AG10803 (cell line): ENCODE results near the gene P2RY8.
"Not testable (repeated sequence)": the region's sequence is repeated elsewhere in the genome, so short reads cannot be mapped to it uniquely, and the experiment has no call there.

ENCODE experiments used
- DNase-seq: peaks from one replicate; pipeline ENCODE4 v3.0.0; 2010; ENCODE audit warnings: low read depth
- H3K4me3 ChIP-seq: 2 replicates; pipeline ENCODE4 v1.5.1; 2011; ENCODE audit warnings: mild to moderate bottlenecking, low read length, control low read depth
- CTCF ChIP-seq: conservative IDR thresholded peaks from 2 replicates; pipeline ENCODE4 v1.5.1; 2011; ENCODE audit warnings: mild to moderate bottlenecking, low read length, control low read depth, inconsistent platforms

The P2RY8 gene

GRCh38 chrX:1576201-1576992 lies 39.4 kb upstream of the P2RY8 start:
- TF ChIP-seq CTCF = no peak

GRCh38 chrX:1574181-1574580 lies 37.2 kb upstream of the P2RY8 start:
- H3K4me3 ChIP-seq, DNase-seq: not testable (repeated sequence)

More at GRCh38 chrX:1576201-1576992, 39.4 kb upstream of the P2RY8 start:
- no peak for DNase-seq
- H3K4me3 ChIP-seq = no peak overlapping the region

GRCh38 chrX:1564750-1565683 lies 28.0 kb upstream of the P2RY8 start:
- no peak overlapping the region for H3K4me3 ChIP-seq
- TF ChIP-seq CTCF = no peak
- no peak for DNase-seq

- H3K4me3 ChIP-seq, DNase-seq: not testable (repeated sequence)
These were observed 27.1 kb upstream of the P2RY8 start for GRCh38 chrX:1564077-1564476.

GRCh38 chrX:1561164-1561563 lies 24.2 kb upstream of the P2RY8 start:
- no peak for TF ChIP-seq CTCF
- DNase-seq = no peak
- H3K4me3 ChIP-seq = no peak overlapping the region

- no peak overlapping the region for H3K4me3 ChIP-seq
- TF ChIP-seq CTCF = no peak
- no peak for DNase-seq
These were observed 21.9 kb upstream of the P2RY8 start for GRCh38 chrX:1558761-1559468.

GRCh38 chrX:1557442-1557841 lies 20.5 kb upstream of the P2RY8 start:
- not testable (repeated sequence) for H3K4me3 ChIP-seq, DNase-seq

- DNase-seq = no peak
- no peak for TF ChIP-seq CTCF
- H3K4me3 ChIP-seq = no peak overlapping the region
These were observed 18.4 kb upstream of the P2RY8 start for GRCh38 chrX:1555370-1555769.
